Stimulated activated CD8-positive, alpha-beta memory T cell treated with anti-CD3 and anti-CD28 coated beads, Interleukin-12 subunit alpha, Interleukin-12 subunit beta, amount 100 ng/mL, for 1 hour (primary cell): Measurements from ENCODE around the gene HDAC11.
"Not testable (repeated sequence)": the region's sequence is repeated elsewhere in the genome, so short reads cannot be mapped to it uniquely, and the experiment has no call there.

Source experiments
- DNase-seq: peaks from one replicate; pipeline ENCODE4 v3.0.0-alpha.2; 2020; ENCODE audit warnings: low read depth

The HDAC11 gene

DNA sequence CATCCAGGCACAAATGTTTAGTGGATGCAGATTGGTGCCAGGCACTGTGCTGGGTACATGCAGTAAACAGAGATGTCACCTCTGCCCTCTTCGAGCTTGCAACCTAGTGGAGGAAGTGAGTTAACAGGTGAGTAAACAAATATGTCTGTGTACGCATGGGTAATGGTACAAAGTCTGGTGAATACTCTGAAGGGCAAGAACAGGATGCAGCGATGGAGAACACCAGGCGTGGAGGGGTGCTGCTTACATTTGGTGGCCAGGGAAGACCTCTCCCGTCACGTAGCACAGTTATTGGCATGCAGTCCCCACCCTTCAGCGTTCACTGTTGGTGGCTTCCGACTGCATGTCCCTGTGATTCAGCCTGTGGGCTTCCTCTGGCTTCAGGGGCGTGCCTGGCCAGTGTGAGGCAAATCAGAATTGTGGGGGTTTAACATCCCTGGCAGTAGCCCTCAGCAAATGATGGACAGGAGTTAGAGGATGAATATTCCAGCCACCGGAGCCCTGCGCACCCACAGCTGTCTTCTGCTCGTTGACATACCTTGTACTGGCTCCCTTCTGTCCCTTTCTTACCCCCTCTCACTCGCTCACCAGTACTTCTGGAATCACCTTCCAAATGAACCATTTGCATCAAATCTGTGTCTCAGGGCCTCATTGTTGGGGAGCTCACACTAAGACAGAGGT, 9.1 kb upstream of the HDAC11 start:
- no peak for DNase-seq

DNA sequence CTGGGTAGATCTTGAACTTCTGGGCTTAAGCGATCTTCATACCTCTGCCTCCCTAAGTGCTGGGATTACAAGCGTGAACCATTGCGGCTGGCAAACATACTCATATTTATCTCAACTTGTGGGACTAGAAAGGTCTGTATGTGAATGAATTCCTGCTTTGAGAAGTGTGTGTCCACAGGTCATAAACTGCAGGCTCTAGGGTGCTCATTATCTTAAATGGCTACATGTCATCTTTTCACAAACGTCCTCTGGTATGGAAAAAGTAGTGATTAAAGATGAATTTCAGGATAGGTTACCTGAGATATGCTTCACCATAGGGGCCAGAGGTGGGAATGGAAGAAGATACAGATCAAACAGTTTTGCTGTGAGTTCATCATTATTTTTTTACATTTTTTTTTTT, 7.8 kb upstream of the HDAC11 start:
- no peak for DNase-seq

DNA sequence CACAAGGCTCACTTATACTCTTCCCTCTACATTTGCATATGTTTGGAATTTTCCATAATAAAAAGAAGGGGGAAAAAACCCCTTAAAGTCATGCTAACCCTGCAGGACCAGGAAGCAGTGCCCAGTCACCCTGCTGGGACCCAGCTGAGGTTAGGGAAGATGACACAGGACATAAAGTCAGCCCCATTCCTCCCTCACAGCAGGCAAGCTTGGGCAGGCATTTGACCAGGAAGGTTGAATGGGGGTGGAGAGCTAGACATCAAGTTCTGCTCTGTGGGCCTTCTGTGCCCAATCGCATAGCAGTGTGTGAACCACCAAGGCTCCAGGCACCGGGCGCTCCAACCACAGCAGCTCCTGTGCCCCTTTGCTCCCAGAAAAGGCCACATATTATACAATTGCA, 7.1 kb upstream of the HDAC11 start:
- no peak for DNase-seq

DNA sequence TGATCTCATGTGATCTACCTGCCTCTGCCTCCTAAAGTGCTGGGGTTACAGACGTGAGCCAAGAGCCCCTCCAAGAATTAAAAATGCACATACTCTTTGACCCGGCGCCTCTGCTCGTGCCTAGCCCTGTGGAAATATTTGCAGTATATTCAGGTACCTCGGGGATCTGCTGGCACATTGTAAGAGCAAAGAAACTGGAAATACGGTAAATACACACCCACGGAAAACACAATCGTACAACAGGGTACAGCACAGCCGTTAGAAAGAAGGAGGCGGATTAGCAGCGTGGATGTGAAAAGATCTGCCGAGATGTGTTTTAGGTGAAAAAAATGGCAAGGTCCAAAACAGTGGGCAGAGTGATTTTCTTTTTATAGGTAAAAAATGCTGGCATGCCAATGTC, 6.1 kb upstream of the HDAC11 start:
- DNase-seq, result no peak

DNA sequence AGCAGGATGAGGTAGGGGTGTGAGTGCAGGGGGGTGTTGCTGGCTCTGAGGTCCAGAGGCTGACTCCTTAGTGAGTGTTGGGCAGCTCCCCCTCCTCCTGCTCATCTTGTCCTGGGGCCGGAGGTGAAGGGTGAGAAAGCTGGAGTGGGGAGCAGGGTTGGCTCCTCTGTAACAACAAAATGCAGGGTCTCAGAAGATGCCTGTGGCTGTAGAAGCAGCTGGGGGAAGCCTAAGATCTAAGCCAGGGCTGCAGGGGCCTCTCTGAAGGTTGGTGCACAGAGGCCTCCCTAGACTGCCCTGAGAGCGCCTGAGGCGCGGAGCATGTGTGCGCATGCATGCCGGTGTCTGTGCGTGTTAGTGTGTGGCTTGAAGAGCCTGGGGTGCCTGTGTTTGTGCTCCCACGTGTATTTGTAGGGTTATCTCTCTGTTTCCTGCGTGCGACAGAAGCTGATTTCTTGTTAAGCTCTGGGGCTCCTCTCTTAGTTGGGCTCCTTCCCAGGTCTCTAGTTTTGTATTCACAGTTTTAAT, 5.3 kb upstream of the HDAC11 start:
- no peak for DNase-seq

DNA sequence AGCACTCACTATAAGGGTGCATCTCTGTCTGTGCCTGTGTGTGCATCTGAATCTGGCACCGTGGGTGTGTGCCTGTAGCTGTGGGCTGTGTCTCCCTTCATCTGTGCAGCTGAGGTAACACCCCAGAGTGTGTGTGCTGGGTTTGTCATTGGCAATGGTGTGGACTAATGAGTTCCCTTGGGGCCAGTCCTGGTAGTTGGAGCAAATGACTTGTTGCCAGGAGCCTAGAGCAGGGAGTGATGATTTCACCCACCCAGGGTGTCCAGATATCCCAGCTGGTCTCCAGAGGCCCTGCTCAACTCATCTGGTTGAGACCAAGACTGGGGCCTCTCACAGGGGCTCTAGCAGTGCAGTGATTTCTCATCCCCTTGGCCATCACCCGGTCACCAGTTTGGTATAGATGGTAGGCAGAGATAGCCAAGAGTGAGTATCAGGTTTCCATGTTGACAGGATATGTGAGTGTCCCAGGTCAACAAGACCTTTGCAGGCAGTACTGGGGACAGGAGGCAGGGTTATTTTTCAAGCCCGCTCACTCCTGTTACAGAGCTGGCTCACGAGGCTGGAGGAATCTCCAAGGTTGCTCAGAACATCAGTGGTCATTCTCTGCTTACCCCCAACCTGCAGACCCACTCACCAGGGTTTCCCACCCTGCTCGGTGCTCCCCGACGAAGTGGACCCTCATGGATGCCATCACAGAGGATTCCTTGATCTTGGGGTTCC, 4.1 kb upstream of the HDAC11 start:
- no peak for DNase-seq

DNA sequence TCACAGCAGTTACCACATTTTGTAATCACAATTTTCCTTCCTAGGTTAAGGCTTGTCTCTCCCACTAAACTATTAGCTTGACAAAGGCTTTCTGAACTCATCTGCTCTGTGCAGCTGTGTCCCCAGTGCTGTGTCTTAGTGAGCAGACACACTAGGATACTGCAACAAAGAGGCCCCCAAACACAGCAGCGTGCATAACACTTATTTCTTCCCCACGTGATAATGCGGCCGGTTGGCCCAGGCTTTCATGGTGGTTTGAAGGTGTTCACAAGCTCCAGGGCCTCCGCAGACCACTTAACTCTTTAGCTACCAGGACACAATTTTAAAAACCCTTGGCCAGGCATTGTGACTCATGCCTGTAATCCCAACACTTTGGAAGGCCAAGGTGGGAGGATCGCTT, 2.2 kb upstream of the HDAC11 start:
- no peak for DNase-seq

DNA sequence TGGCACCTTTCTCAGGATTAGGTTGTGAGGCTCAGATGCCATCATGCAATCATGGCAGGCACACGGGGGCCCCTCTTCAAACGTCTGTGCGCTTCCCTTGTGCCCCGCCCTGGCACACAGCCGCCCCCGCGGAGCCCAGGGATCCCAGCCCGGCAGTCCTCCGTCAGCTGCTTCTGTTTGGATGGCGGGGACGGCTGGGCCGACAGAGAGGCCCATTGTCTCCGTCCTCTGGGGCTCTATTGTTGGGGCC, 849 bp upstream of the HDAC11 start:
- DNase-seq, result peak; percentile 2

DNA sequence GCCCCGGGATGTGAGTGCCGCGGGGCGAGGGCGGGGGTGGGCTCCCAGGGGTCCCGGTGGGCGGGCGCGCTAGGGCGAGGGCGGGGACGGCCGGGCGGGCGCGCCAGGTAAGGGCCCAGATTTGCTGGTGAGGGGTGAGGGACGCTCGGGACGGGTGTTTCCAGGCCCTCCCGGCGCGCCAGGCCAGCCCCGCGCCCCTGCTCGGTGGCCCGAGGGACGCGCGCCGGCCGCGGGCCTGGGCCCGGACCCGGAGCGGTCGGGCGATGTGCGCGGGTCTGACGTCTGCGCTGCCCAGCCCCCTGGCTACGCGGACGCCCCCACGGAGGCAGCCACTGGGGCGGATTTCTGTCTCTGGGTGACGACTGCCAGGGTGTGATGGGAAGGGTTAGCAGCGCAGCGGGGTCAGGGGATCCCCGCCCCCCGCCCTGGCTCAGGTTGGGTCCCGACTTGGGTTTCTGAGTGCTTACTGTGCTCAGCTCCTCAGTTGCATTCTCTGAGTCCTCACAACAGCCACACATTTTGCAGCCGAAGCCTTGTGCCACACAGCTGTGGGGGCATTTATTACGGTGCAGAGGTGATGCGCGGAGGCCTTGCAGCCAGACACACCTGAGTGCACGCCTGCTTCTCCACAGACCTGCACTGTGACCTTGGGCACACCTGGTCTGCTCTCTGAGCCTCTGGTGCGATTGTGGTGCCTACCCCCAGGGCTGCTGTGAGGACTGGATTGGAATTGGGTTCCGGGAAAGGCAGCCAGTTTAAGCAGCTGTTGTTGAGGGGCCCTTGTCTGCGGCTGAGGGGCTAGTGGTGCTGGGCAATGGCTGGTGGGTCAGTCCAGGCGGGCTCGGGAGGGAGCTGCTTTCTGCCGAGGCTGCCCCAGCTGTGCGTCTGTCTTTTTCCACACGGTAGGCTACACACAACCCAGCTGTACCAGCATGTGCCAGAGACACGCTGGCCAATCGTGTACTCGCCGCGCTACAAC, 523 bp downstream of the HDAC11 start:
- peak; percentile 3 for DNase-seq

DNA sequence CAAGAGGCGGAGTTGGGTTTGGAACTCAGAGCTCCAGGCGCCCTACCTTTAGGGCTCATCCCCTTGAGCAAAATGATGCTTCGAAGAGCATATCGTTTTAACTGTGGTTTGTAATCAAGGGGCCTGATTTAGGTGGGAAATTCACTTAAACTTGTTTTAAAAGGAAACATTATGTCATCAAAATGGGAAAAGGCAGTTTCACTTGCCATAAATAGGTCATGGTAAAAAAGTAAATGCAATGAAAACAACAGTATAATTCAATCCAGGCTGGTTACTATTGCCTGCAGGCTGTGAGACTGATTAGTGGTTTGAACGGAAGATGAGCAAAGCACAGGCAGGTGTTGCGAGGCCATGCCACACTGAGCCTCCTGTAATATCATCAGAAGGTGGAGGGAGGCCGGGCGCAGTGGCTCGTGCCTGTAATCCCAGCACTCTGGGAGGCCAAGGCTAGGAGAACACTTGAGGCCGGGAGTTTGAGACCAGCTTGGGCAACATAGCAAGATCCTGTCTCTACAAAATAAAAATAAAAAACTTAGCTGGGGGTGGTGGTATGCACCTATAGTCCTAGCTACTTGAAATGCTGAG, 2.1 kb downstream of the HDAC11 start:
- no peak for DNase-seq

DNA sequence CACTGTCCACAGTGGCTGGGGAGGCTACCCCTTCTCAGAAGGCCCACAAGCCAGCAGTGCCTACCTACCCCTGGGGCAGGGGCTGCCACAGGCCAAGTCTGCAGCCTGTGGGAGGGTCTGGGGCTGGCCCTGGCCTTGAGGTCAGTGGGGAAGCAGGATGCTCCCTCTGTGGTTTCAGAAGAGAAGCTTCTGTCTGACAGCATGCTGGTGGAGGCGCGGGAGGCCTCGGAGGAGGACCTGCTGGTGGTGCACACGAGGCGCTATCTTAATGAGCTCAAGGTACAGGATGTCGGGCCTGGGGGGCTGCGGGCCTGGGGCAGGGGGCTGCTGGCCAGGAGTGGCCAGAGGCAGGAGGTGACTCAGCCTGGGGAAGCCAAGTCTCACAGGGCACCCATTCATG, 3.2 kb downstream of the HDAC11 start:
- DNase-seq, result no peak

DNA sequence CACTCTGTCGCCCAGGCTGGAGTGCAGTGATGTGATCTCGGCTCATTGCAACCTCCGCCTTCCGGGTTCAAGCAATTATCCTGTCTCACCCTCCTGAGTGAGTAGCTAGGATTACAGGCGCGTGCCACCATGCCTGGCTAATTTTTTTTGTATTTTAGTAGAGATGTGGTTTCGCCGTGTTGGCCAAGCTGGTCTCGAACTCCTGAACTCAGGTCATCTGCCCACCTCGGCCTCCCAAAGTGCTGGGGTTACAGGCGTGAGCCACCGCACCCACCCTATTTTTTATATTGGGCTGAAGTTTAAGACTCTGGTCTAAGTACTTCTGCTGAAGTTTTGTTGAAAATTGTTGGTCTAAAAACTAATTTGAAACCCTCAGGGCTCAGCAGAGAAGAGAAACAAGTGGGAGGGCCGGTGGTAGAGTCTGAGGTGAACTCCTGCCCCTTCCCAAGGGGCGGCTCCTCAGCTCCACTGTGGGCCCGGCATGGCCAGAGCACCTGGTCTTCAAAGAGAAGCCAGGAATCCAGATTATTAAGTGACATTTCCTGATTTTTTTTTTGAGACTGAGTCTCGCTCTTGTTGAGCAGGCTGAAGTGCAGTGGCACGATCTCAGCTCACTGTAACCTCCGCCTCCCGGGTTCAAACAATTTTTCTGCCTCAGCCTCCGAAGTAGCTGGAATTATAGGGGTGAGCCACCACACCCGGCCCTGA, 4.0 kb downstream of the HDAC11 start:
- no peak for DNase-seq

DNA sequence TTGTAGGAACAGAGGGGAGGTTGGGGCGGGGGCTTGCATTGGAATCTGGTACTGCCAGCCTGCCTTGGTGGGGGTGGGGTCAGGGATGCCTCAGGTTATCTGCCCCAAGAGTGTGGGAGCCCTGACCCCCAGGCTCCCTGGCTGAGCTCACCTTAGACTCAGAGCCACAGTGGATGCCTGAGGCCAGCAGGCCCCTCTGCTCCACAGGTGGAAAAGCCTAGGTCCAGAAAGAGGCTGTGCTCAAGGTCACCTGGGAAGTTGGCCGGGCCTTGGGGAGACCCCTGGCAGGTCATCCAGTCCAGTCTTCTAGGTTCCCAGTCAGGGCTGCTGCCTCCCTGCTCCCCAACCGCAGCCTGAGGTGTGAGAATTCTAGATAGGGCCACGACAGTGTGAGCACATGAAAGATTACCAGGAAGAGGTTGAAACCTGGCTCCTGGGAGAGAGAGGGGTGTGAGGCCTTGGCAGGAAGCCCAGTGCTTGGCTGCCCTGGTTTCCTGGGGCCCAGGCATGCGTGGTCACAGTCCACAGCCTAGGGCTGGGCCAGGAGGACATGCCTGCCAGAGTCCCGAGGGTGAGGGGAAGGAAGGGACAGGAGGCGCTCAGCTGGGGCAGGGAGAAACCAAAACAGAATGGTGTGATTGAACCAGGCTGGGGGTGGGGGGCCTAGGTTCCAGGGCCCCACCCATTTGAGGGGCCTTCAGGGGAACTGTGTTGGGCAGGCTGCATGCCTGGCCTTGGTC, 4.9 kb downstream of the HDAC11 start:
- DNase-seq, result no peak

DNA sequence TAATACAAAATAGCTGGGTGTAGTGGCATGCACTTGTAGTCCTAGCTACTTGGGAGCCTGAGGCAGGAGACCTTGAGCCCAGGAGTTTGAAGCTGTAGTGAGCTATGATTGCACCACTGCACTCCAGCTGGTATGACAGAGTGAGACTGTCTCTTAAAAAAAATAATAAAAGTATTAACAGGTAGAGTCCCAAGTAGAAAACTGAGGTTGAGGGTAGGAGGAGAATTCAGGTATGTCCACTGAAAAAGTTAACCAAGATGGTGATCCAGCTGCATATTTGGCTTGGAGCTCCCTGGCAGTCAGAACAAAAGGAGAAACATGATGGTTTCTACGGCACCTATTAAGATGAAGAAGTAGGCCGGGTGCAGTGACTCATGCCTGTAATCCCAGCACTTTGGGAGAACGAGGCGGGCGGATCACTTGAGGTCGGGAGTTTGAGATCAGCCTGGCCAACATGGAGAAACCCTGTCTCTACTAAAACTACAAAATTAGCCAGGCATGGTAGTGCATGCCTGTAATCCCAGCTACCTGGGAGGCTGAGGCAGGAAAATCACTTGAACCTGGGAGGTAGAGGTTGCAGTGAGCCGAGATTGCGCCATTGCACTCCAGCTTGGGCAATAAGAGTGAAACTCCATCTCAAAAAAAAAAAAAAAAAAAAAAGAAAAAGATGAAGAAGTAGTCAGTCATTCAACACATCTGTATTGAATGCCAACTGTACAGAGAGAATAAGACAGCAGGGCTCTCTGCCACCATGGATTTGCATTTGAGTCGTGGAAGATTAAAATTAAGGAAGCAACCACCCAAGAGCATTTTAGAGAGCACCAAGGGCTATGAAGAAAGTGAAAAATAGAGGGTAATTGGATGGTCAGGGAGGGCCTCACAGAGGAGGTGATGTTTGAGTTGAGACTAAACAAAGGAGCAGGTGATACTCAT, 5.8 kb downstream of the HDAC11 start:
- not testable (repeated sequence) for DNase-seq

DNA sequence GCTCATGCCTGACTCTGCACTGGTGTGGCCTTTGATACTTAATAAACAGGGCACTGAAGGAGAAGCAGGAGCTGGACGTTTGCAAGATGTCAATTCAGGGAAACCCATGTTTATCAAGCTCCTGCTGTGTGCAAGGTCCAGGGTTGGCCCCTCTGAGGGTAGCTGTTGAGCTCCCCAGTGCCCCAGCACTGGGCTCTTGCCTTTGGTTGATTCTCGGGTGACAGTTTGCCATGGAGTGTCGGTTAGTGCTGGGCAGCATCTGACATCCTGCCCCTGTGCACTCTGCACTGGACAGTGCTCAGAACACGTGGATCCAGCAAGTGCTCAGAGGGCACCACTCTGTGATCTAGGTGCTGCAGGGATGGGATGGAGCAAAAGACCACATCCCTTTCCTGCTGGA, 7.3 kb downstream of the HDAC11 start:
- no peak for DNase-seq

DNA sequence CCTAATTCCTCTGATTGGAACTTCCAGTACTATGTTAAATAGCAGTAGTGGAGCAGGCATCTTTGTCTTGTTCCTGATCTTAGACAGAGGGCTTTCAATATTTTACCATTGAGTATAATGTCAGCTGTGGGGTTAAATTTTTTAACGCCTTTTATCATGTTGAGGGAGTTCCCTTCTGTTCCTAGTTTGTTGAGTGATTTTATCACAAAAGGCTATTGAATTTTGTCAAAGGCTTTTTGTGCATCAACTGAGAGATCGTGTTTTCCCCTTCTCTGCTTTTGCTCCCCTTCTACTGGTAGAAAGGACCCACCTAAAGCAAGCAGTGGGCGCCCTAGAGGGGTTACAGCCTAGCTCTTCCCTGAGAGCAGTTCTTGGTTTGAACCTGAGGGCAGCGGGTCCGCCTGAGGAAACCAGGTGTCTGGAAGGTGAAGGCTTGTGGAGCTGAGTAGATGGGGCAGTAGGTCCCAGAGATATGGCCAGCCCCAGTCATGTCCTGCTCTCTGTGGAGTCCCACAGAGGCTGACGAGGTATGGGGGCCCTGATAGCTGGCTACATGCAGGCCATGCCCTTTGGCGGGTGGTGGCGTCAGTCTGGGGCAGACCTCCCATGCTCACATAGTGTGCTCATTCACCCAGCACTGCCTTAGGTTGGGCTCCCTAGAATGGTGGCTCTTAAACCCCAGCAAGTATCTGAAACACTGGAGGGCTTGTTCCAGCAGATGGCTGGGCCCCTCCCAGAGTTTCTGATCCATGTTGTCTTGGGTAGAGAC, 11.3 kb downstream of the HDAC11 start:
- no peak for DNase-seq

DNA sequence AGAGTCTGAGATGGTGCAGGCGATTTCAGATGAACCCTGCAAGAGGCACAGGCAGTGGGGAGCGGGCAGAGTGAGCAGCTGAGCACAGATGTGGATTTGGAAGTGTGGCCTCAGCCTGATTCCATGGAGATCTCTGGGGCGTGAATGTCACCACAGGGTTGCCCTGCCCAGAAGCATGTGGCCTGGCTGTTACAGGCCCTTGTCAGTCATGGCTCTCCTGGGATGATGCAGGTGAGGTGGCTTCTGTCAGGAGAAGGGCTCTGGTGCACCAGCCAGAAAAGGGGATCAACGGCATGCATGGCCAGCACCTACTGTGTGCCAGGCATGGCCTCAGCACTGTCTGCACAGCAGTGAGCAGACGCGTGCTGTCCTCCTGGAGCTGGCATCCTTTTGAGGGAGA, 11.9 kb downstream of the HDAC11 start:
- no peak for DNase-seq

DNA sequence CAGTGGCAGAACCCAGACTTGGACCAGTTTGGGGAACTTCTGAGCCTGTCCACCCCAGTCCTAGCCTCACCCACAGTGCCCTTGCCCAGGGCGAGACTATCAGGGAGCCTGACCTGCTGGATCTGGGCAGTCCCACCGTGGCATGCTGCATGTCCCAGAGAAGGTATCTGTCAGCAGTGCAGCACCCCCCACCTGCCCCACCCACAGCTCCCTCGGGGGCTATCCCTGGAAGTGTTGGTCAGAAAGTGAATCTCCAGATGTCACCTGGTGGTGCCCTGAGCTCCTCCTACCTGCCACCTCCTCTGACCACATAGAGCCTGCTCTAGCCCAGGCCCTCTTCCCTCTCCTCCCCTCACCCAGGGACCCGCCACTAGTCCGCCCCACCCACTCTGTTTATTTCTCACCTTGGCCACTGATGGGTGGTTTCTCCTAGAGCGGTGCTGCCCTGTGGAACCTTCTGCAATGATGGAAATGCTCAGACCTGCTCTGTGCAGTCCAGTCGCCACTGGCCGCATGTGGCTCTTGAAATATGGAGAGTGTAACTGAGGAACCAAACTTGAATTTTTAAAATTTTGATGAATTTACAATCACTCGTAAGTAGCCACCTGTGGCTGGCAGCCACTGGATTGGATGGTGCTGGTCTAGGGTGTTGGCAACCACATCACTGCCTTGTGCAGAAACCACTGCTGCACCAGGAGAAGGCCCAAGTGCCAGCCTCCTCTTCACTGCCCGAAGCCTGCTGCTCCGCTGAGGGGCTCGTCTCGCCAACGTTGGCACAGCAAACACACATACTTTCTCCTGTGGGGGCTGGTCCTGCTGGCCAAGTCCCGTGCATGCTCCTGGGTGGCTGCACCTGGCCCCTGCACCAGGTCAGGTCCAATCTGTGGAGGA, 13.1 kb downstream of the HDAC11 start:
- no peak for DNase-seq
